ENCODE measurements around the gene IL2RG.

- no peak for TF ChIP-seq POLR2A (IDR thresholded peaks at IDR 0.05)
- TF ChIP-seq CTCF (IDR thresholded peaks at IDR 0.05) = no peak
- no peak for TF ChIP-seq EP300 (IDR thresholded peaks at IDR 0.05)
Measured at GRCh38 chrX:71158603-71159002, 47.2 kb upstream of the IL2RG start.
